ENCODE data around the gene NUP210L. TPM values are rescaled to one million over a fixed set of nuclear protein-coding genes. Genes with fewer than 3 reads are reported as not detected.

Gene NUP210L
- polyA plus RNA-seq, 1 experiment, result not detected

DNA sequence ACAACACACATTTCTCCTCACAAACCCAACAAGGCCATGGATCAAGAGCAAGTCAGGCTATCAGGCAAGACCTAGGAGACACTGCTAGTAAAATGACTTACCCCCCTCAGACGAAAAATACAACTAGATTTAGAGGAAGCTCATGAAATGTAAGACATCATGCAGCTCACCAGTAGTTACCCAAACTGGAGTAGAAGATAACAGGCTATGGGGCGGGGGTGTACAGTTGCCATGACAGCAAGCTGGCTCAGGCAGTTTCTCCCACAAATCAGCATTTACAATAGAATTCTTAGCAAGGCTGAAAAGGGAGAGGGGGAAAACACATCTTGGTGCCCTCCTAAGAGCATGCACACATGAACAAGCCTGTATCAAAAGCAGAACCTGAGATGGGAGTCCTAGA lies 23.1 kb upstream of the NUP210L start:
- H3K27me3 ChIP-seq (ENCODE audit: control insufficient read depth, insufficient read depth, low read length), result no peaks in the 10 kb centered on the region
- no peak for DNase-seq (ENCODE audit: low read depth)
- ChIA-PET POLR2A (no interaction called here), CTCF (no interaction called here)
- TF ChIP-seq, protein P1, sequence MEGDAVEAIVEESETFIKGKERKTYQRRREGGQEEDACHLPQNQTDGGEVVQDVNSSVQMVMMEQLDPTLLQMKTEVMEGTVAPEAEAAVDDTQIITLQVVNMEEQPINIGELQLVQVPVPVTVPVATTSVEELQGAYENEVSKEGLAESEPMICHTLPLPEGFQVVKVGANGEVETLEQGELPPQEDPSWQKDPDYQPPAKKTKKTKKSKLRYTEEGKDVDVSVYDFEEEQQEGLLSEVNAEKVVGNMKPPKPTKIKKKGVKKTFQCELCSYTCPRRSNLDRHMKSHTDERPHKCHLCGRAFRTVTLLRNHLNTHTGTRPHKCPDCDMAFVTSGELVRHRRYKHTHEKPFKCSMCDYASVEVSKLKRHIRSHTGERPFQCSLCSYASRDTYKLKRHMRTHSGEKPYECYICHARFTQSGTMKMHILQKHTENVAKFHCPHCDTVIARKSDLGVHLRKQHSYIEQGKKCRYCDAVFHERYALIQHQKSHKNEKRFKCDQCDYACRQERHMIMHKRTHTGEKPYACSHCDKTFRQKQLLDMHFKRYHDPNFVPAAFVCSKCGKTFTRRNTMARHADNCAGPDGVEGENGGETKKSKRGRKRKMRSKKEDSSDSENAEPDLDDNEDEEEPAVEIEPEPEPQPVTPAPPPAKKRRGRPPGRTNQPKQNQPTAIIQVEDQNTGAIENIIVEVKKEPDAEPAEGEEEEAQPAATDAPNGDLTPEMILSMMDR (IDR thresholded peaks at IDR 0.05; ENCODE audit: insufficient read depth, low read depth, low read length), result no peak
- H3K36me3 ChIP-seq (ENCODE audit: control insufficient read depth, insufficient read depth, low read length), result peaks cover 7% of the 10 kb centered on the region
- H3K4me3 ChIP-seq (ENCODE audit: low read depth, low read length), result no peak overlapping the region

DNA sequence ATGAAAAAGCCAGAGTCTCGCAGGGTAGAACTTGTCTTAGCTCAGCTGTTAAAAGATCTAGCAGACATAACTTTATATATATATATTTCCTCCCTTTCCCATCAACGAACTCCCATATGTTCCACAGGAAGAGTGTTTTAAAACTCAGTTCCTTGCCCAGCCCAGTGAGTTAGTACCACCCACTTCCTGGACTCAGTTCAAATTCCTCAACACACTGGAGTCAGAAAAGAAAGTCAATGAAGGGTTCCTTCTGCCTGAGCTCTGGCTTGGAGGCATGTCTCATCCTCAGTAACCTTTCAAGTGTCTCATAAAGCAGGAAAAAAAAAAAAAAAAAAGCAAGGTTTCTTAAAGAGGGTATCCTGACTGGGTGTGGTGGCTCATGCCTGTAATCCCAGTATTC lies 21.5 kb upstream of the NUP210L start:
- POLR2A ChIA-PET, result interaction anchor here (0.7 kb wide), 1 partner anchor 53 kb away, joined by 3 read pairs; no protein-coding TSS in a partner anchor
- Histone ChIP-seq H3K36me3 (ENCODE audit: control insufficient read depth, insufficient read depth, low read length) (peaks cover 20% of the 10 kb centered on the region), H3K27me3 (ENCODE audit: control insufficient read depth, insufficient read depth, low read length) (no peaks in the 10 kb centered on the region), H3K4me3 (ENCODE audit: low read depth, low read length) (no peak overlapping the region)
- TF ChIP-seq, protein P1 (IDR thresholded peaks at IDR 0.05; ENCODE audit: insufficient read depth, low read depth, low read length), result no peak
- CTCF ChIA-PET, result interaction anchor here (2.1 kb wide), 1 partner anchor 14 kb away, joined by 4 read pairs; no protein-coding TSS in a partner anchor
- no peak for DNase-seq (ENCODE audit: low read depth)

DNA sequence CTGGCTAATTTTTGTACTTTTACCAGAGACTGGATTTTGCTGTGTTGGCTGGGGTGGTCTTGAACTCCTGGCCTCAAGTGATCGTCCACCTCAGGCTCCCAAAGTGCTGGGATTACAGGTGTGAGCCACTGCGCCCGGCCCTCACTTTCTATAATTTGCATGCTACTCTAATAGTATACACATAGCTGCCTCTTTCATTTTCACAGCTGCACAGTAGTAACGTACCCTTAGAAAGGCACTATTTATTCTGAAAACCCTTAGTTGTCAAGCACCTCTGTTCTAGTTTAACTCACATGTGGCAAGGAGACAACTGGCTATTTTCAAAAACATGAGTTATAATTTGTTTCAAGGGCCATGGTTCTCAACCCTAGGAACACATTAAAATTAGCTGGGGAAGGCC lies 19.8 kb upstream of the NUP210L start:
- no peak for DNase-seq (ENCODE audit: low read depth)
- CTCF ChIA-PET, result no interaction called here
- Histone ChIP-seq H3K4me3 (ENCODE audit: low read depth, low read length) (no peak overlapping the region), H3K27me3 (ENCODE audit: control insufficient read depth, insufficient read depth, low read length) (no peaks in the 10 kb centered on the region), H3K36me3 (ENCODE audit: control insufficient read depth, insufficient read depth, low read length) (peaks cover 30% of the 10 kb centered on the region)
- POLR2A ChIA-PET, result no interaction called here
- TF ChIP-seq, protein P1 (IDR thresholded peaks at IDR 0.05; ENCODE audit: insufficient read depth, low read depth, low read length), result no peak

DNA sequence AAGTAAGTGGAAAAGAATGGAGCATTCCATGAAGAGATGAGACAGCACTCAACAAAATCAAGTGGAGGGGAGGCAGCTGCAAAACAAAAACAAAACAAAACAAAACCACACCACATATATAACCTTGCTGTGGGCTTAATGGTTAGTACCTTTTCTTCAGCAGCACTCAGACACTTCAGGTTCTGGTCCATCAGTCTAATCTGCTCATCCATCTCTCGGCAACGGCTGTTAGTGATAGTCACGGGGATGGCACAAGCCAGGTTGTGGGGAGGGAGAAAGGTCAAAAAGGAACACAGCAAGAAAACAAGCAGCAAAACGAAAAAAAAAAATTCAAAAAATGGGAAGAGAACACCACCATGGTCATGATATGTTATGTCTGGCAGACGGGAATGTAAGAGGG lies 17.0 kb upstream of the NUP210L start:
- ChIA-PET POLR2A (no interaction called here), CTCF (no interaction called here)
- H3K27me3 ChIP-seq (ENCODE audit: control insufficient read depth, insufficient read depth, low read length), result no peaks in the 10 kb centered on the region
- DNase-seq (ENCODE audit: low read depth), result no peak
- no peak overlapping the region for H3K4me3 ChIP-seq (ENCODE audit: low read depth, low read length)
- H3K36me3 ChIP-seq (ENCODE audit: control insufficient read depth, insufficient read depth, low read length), result peaks cover 40% of the 10 kb centered on the region
- TF ChIP-seq, protein P1 (IDR thresholded peaks at IDR 0.05; ENCODE audit: insufficient read depth, low read depth, low read length), result no peak

DNA sequence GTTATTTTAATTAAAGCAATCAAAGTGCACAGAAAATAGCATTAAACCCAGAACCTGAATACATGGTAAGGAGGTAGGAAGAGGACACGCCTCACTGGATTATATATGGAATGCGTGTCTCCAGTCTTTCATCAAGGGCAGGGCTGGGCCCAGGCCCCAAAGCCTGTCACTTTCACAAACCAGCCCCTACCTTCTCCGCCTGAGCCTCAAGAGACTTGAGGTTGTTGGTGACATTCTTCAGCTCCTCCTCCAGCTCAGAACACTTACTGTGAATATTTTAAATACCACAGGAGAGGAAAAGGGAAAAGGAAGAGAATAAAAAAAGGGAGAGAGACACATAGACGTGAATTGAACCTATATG lies 16.3 kb upstream of the NUP210L start:
- ChIA-PET POLR2A (no interaction called here), CTCF (no interaction called here)
- Histone ChIP-seq H3K27me3 (ENCODE audit: control insufficient read depth, insufficient read depth, low read length) (no peaks in the 10 kb centered on the region), H3K36me3 (ENCODE audit: control insufficient read depth, insufficient read depth, low read length) (peaks cover 43% of the 10 kb centered on the region), H3K4me3 (ENCODE audit: low read depth, low read length) (no peak overlapping the region)
- TF ChIP-seq, protein P1 (IDR thresholded peaks at IDR 0.05; ENCODE audit: insufficient read depth, low read depth, low read length), result no peak
- no peak for DNase-seq (ENCODE audit: low read depth)
